K562 (cell line): ENCODE results near the gene GTF3C1. TPM values are rescaled to one million over a fixed set of nuclear protein-coding genes. Genes with fewer than 3 reads are reported as not detected.

Experiments used
- ATAC-seq: fragments of 200-7000 bp; cut with Tn5 transposase; 3 replicates; pipeline ENCODE4 v1.9.1; 2020; ENCODE audit warnings: moderate library complexity
- BruUV-seq: library from RNA; stranded (reverse); fragments of 400-500 nt; replicated peaks from 2 replicates; lab custom pipeline; 2021; lab: Mats Ljungman, UMichigan
- CTCF ChIA-PET: fragments of 300-600 bp; formaldehyde crosslinking; extraction: SDS; loops from one replicate; lab custom pipeline; 2021; ENCODE audit warnings: low intra/inter-chr PET ratio; lab: Yijun Ruan, JAX
- POLR2A ChIA-PET: fragments of 300-600, 350-650 bp; sonication (Branson Sonifier 250); formaldehyde crosslinking; extraction: SDS; loops from one replicate; lab custom pipeline; 2021; ENCODE audit warnings: antibody characterized with exemption, inconsistent platforms; lab: Yijun Ruan, JAX
- DNase-seq, 4 experiments: peaks; one replicate each; pipeline versions ENCODE4 v3.0.0 to v3.0.0-alpha.2; 2011 to 2018; ENCODE audit warnings: low spot score in 3 of 4, mixed read lengths in 3 of 4; ENCODE audit errors: extremely low read depth in 1 of 4
- FAIRE-seq: peaks from 2 replicates; lab custom pipeline; 2011; peaks lifted over from hg19 to GRCh38; lab: Jason Lieb, UNC
- H2AFZ ChIP-seq: 2 replicates; pipeline ENCODE4 v1.6.0; 2011; ENCODE audit warnings: low read depth, low read length, control low read depth, inconsistent platforms
- H3K27ac ChIP-seq: fragments of 200-600 bp; 3 replicates; pipeline ENCODE4 v1.8.0; 2011; ENCODE audit warnings: low read depth, mild to moderate bottlenecking, control low read depth, inconsistent platforms, low read length, moderate library complexity, mixed read lengths; ENCODE audit errors: extremely low read depth
- H3K27me3 ChIP-seq, 2 experiments: fragments of 300-600 bp in 1 of 2; 2 replicates in 1 of 2; 3 replicates in 1 of 2; pipeline versions ENCODE4 v1.6.0 to v1.8.0; 2011; ENCODE audit warnings: inconsistent platforms in 2 of 2, low read length in 2 of 2, mild to moderate bottlenecking in 1 of 2, mixed read lengths in 1 of 2, moderate library complexity in 1 of 2; ENCODE audit not compliant: control insufficient read depth in 2 of 2, insufficient read depth in 2 of 2
- H3K36me3 ChIP-seq: fragments of 300-600 bp; 3 replicates; pipeline ENCODE4 v1.8.0; 2011; ENCODE audit warnings: mild to moderate bottlenecking, low read length, inconsistent platforms; ENCODE audit not compliant: control insufficient read depth, insufficient read depth
- H3K4me1 ChIP-seq, 2 experiments: fragments of 200-600 bp in 1 of 2; replicated peaks in 1 of 2; 2 replicates in 1 of 2; 3 replicates in 1 of 2; pipeline versions ENCODE4 v1.5.1 to v1.8.0; 2011; ENCODE audit warnings: inconsistent platforms in 2 of 2, low read length in 2 of 2, mild to moderate bottlenecking in 1 of 2, mixed read lengths in 1 of 2, moderate library complexity in 1 of 2; ENCODE audit not compliant: control insufficient read depth in 2 of 2, insufficient read depth in 2 of 2
- H3K4me2 ChIP-seq: 2 replicates; pipeline ENCODE4 v1.6.1; 2011; ENCODE audit warnings: low read length, control low read depth, inconsistent platforms, mixed read lengths; ENCODE audit not compliant: insufficient read depth
- H3K4me3 ChIP-seq: fragments of 200-600 bp; sonication (generic), shearing (Covaris generic); 2 replicates; pipeline ENCODE4 v1.5.1; 2016; ENCODE audit warnings: control low read depth, inconsistent platforms
- H3K79me2 ChIP-seq: fragments of 200-600 bp; 3 replicates; pipeline ENCODE4 v1.8.0; 2011; ENCODE audit warnings: low read length, inconsistent platforms; ENCODE audit not compliant: control insufficient read depth, insufficient read depth
- H3K9ac ChIP-seq, 2 experiments: 2 replicates each; pipeline versions ENCODE4 v1.6.0 to v1.6.1; 2011; ENCODE audit warnings: low read depth in 2 of 2, low read length in 2 of 2, control low read depth in 1 of 2, inconsistent platforms in 1 of 2, mild to moderate bottlenecking in 1 of 2, mixed read lengths in 1 of 2; ENCODE audit not compliant: insufficient read depth in 1 of 2
- H3K9me1 ChIP-seq: one replicate; pipeline ENCODE4 v1.6.0; 2011; ENCODE audit warnings: inconsistent platforms, mild to moderate bottlenecking, low read length, moderate library complexity; ENCODE audit not compliant: control insufficient read depth, insufficient read depth
- H3K9me3 ChIP-seq: replicated peaks from 2 replicates; pipeline ENCODE4 v1.5.1; 2011; ENCODE audit warnings: low read depth, low read length, inconsistent platforms; ENCODE audit not compliant: control insufficient read depth, insufficient read depth
- H4K20me1 ChIP-seq: replicated peaks from 2 replicates; pipeline ENCODE4 v1.6.1; 2011; ENCODE audit warnings: low read length, inconsistent platforms, mixed read lengths; ENCODE audit not compliant: control insufficient read depth, insufficient read depth
- IRF9 ChIP-seq: fragments of 450-650 bp; IDR thresholded peaks from 2 replicates; pipeline ENCODE4 v1.6.1; 2016; ENCODE audit warnings: missing biosample characterization, missing genetic modification characterization
- ZNF395 ChIP-seq: fragments of 200-800 bp; sonication (Bioruptor generic); IDR thresholded peaks from 2 replicates; pipeline ENCODE4 v1.6.1; 2017; ENCODE audit warnings: missing genetic modification characterization, missing compliant biosample characterization
- ZNF408 ChIP-seq: fragments of 250-450 bp; sonication (Bioruptor Pico); IDR thresholded peaks from 2 replicates; pipeline ENCODE4 v1.4.0; 2020; ENCODE audit warnings: low read depth, mild to moderate bottlenecking, moderate library complexity
- WGBS: fragments of 100-300 bp; shearing (Covaris generic); methylation state at CpG from one replicate; pipeline ENCODE4 v1.1.6; 2016; ENCODE audit warnings: low coverage, mixed read lengths; ENCODE audit not compliant: insufficient coverage; ENCODE audit errors: missing lambda C conversion rate; 5-methylcytosine and 5-hydroxymethylcytosine counted together
- in situ Hi-C: fragments of 300-500 bp; cut with MboI; formaldehyde crosslinking; loops from 4 replicates; pipeline ENCODE4 v1.15.0; 2018; ENCODE audit warnings: inconsistent platforms, mixed read lengths
- intact Hi-C: fragments of 100-400 bp; cut with micrococcal nuclease; formaldehyde crosslinking; loops from 2 replicates; pipeline ENCODE4 v1.14.2; 2022
- polyA plus RNA-seq, 8 experiments: library from polyadenylated mRNA; depleted of rRNA in 4 of 8; stranded (reverse) in 5 of 8; unstranded in 3 of 8; fragments of >200 nt; fragmentation: Nextera tagmentation in 2 of 8; fragmentation: Illumina TruSeq in 1 of 8; extraction: Ambion mirVana in 2 of 8; extraction: Trizol in 1 of 8; gene quantifications; 2 replicates each; pipeline versions ENCODE4 v1.2.1 to v1.2.3, GENCODE V29; 2011 to 2014; ENCODE audit warnings: inconsistent platforms in 1 of 8, missing spikeins in 1 of 8
- total RNA-seq, 7 experiments: library from RNA; depleted of rRNA in 6 of 7; stranded (reverse); fragments of >200 nt in 6 of 7; fragmentation: Illumina TruSeq in 2 of 7; extraction: Trizol in 2 of 7; gene quantifications; 2 replicates each; pipeline versions ENCODE4 v1.2.1 to v1.2.3, GENCODE V29; 2011 to 2021; ENCODE audit warnings: low replicate concordance in 1 of 7

The GTF3C1 gene
- total and polyA plus RNA-seq, 9 of the 15 experiments (the other 6 are each of a cell fraction or from before 2014, with no cell fraction given) = 0.72 to 63.6 (median 30.9) TPM

GRCh38 chr16:27564224-27564623 lies 14.5 kb upstream of the GTF3C1 start:
- no peak for DNase-seq
- ChIA-PET CTCF (no interaction called here), POLR2A (interaction anchor here (0.6 to 2.9 kb wide), 2 partner anchors 15 to 34 kb away, joined by 3 to 11 read pairs; partner anchors contain the start of genes GTF3C1 and KATNIP)
- Histone ChIP-seq H3K9me3 (no peaks in the 10 kb centered on the region), H3K27me3 (no peaks in the 10 kb centered on the region), H3K36me3 (no peaks in the 10 kb centered on the region), H3K27ac (no peak overlapping the region), H3K9me1 (no peaks in the 10 kb centered on the region), H3K4me1 (peaks cover 6 to 12% of the 10 kb centered on the region in 2 experiments), H3K79me2 (0 out of 3 replicates have a peak, but pooled peaks cover 2% of the 10 kb centered on the region), H3K4me2 (no peak overlapping the region), H2AFZ (no peak overlapping the region), H4K20me1 (no peaks in the 10 kb centered on the region), H3K4me3 (no peak overlapping the region), H3K9ac (no peak overlapping the region)
- no peak for FAIRE-seq
- WGBS = 80% methylated on average over 5 of the region's 5 CpGs
- BruUV-seq = no TSS peak
- in situ Hi-C loops = no loop called here
- TF ChIP-seq IRF9 (tag) = no peak
- TF ChIP-seq ZNF408 (CRISPR knock-in tag) = no peak
- no peak for TF ChIP-seq ZNF395
- intact Hi-C loops = no loop called here
- no peak for ATAC-seq
